ENCODE results near the gene KDM2B.

- TF ChIP-seq CTCF (IDR thresholded peaks at IDR 0.05; ENCODE audit: control extremely low read depth in 1 of 3, insufficient read depth in 1 of 3, low read depth in 1 of 3, low read length in 3 of 3) (no peak), SRF (IDR thresholded peaks at IDR 0.05; ENCODE audit: low read depth, low read length) (no peak)
These were observed 57.9 kb downstream of the KDM2B start for GRCh38 chr12:121522971-121523370.
